ENCODE measurements around the gene NSUN6.

GRCh38 chr10:18689498-18689897, 38.1 kb upstream of the NSUN6 start:
- TF ChIP-seq CTCF (conservative IDR thresholded peaks at IDR 0.05; ENCODE audit: low read length) = peak; percentile 68
- no peak for TF ChIP-seq EZH2phosphoT487 (IDR thresholded peaks at IDR 0.05; ENCODE audit: borderline replicate concordance, low read depth, low read length)

Data from OCI-LY7 (cell line).